Upper lobe of right lung (tissue), 1 donor: ENCODE data around the gene ZSWIM6. TPM values are rescaled to one million over a fixed set of nuclear protein-coding genes. Genes with fewer than 3 reads are reported as not detected.

Experiments
- ATAC-seq: fragments of 200-7000 bp; cut with Tn5 transposase; one replicate; pipeline ENCODE4 v1.9.1; 2020; ENCODE audit warnings: mild to moderate bottlenecking, moderate library complexity
- DNase-seq: peaks from one replicate; pipeline ENCODE4 v3.0.0-alpha.2; 2020
- H3K27ac ChIP-seq: fragments of 200-600 bp; one replicate; pipeline ENCODE4 v1.8.0; 2022
- H3K27me3 ChIP-seq: fragments of 200-600 bp; one replicate; pipeline ENCODE4 v1.8.0; 2022; ENCODE audit warnings: mild to moderate bottlenecking
- H3K36me3 ChIP-seq: fragments of 200-600 bp; one replicate; pipeline ENCODE4 v1.8.0; 2022
- H3K4me1 ChIP-seq: fragments of 200-600 bp; one replicate; pipeline ENCODE4 v1.8.0; 2022
- H3K4me3 ChIP-seq: fragments of 200-600 bp; one replicate; pipeline ENCODE4 v1.8.0; 2022; ENCODE audit warnings: mild to moderate bottlenecking
- H3K9me3 ChIP-seq: fragments of 200-600 bp; one replicate; pipeline ENCODE4 v1.8.0; 2022
- CTCF ChIP-seq: fragments of 200-600 bp; IDR thresholded peaks from one replicate; pipeline ENCODE4 v1.8.0; 2022; ENCODE audit warnings: antibody characterized with exemption
- intact Hi-C: fragments of 100-400 bp; cut with DNase I; formaldehyde crosslinking; loops from one replicate; pipeline ENCODE4 v1.11.0; 2022
- total RNA-seq: library from RNA; stranded (reverse); fragmentation: NEBNext Ultra II Directional; extraction: Animal tissue kit (Norgen Biotek cat#: 25700); gene quantifications from one replicate; pipeline ENCODE4 v1.2.1, GENCODE V29; 2021
- donor health status: DM: no; HTN: yes; CAD: no; lungs with severe emphysema.

The ZSWIM6 gene
- total RNA-seq, 1 donor from 2014 or later: 15.7 TPM

- no peak overlapping the region for H3K4me3 ChIP-seq
- intact Hi-C loops: no loop called here
- no peak for TF ChIP-seq CTCF
Measured at GRCh38 chr5:61307191-61307590, 24.9 kb upstream of the ZSWIM6 start.

GRCh38 chr5:61307611-61308010 is 24.4 kb upstream of the ZSWIM6 start:
- H3K27ac ChIP-seq: no peak overlapping the region
- intact Hi-C loops: no loop called here

More at GRCh38 chr5:61307191-61307590, 24.9 kb upstream of the ZSWIM6 start:
- Histone ChIP-seq H3K9me3 (no peaks in the 10 kb centered on the region), H3K36me3 (no peaks in the 10 kb centered on the region), H3K27me3 (no peaks in the 10 kb centered on the region), H3K4me1 (peaks cover 13% of the 10 kb centered on the region), H3K27ac (no peak overlapping the region)
- no peak for ATAC-seq
- DNase-seq: no peak

GRCh38 chr5:61308712-61309111 is 23.3 kb upstream of the ZSWIM6 start:
- H3K4me3 ChIP-seq: no peak overlapping the region
- intact Hi-C loops: no loop called here

More at GRCh38 chr5:61307611-61308010, 24.4 kb upstream of the ZSWIM6 start:
- TF ChIP-seq CTCF: no peak
- H3K4me3 ChIP-seq: no peak overlapping the region
- H3K36me3 ChIP-seq: no peaks in the 10 kb centered on the region
- H3K27me3 ChIP-seq: no peaks in the 10 kb centered on the region
- ATAC-seq (no peak), DNase-seq (no peak)
- H3K4me1 ChIP-seq: peaks cover 8% of the 10 kb centered on the region
- H3K9me3 ChIP-seq: no peaks in the 10 kb centered on the region

DNA sequence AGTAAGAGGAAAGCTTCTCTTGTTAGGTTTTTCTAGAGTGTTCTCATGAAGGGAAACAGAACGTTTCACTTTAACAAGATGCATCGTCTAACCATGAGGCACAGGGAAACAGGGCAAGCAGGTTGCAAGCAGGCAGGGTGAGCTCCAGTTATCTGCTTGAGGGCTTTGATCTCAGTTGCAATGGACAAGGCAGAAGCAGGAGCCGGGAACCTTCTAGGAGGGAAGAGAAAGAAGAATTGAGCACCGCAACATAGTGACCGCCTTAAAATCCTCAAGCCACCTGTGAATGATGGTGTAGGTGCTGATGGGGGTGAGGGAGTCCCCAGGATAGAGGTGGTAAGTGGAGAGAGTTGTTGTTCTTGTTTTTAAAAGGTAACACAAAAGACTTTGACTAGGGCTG is 22.9 kb upstream of the ZSWIM6 start:
- no peak for ATAC-seq

More at GRCh38 chr5:61308712-61309111, 23.3 kb upstream of the ZSWIM6 start:
- no peak for ATAC-seq
- peaks cover 2% of the 10 kb centered on the region for H3K4me1 ChIP-seq
- no peaks in the 10 kb centered on the region for H3K27me3 ChIP-seq
- H3K9me3 ChIP-seq: no peaks in the 10 kb centered on the region
- no peaks in the 10 kb centered on the region for H3K36me3 ChIP-seq
- no peak for DNase-seq
- H3K27ac ChIP-seq: no peak overlapping the region
- TF ChIP-seq CTCF: no peak

GRCh38 chr5:61311056-61311610 is 20.9 kb upstream of the ZSWIM6 start:
- H3K9me3 ChIP-seq: no peaks in the 10 kb centered on the region
- no peak overlapping the region for H3K27ac ChIP-seq
- H3K4me3 ChIP-seq: no peak overlapping the region
- no peaks in the 10 kb centered on the region for H3K36me3 ChIP-seq
- TF ChIP-seq CTCF: no peak
- DNase-seq (no peak), ATAC-seq (no peak)
- H3K4me1 ChIP-seq: peaks cover 3% of the 10 kb centered on the region
- H3K27me3 ChIP-seq: no peaks in the 10 kb centered on the region
- intact Hi-C loops: no loop called here

More for the DNA sequence above, 22.9 kb upstream of the ZSWIM6 start:
- Histone ChIP-seq H3K9me3 (no peaks in the 10 kb centered on the region), H3K4me1 (no peaks in the 10 kb centered on the region), H3K27me3 (no peaks in the 10 kb centered on the region), H3K4me3 (no peak overlapping the region), H3K36me3 (no peaks in the 10 kb centered on the region), H3K27ac (no peak overlapping the region)
- no peak for TF ChIP-seq CTCF
- DNase-seq: no peak
- intact Hi-C loops: no loop called here
